ENCODE data around the gene MTLN.

DNA sequence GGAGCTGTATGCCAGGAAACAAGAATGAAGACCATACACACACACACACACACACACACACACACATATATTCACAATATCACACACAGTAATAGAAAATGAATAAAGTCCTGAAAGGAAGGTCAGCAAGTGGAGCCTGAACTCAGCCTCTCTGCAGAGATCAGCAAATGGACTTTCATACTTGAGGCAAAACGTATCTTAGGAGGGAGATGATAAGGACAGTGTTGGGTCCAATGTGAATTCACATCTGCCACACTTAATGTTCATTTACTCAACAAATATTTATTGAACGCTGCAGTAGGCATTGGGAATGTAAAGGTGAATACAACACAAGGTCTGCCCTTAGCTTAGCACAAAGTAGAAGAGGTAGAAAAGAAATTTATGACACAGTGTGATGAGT, 2.7 kb upstream of the MTLN start:
- no peak for TF ChIP-seq SPI1 (IDR thresholded peaks at IDR 0.05; ENCODE audit: low read depth, low read length)
- TF ChIP-seq POLR2AphosphoS5 (IDR thresholded peaks at IDR 0.05; ENCODE audit: low read depth, low read length), result no peak
